MCF 10A (cell line): ENCODE results near the gene SRSF3. TPM values are rescaled to one million over a fixed set of nuclear protein-coding genes. Genes with fewer than 3 reads are reported as not detected.

Source experiments
- BruUV-seq: library from RNA; stranded (reverse); fragments of 400-500 nt; replicated peaks from 2 replicates; lab custom pipeline; 2021; lab: Mats Ljungman, UMichigan
- CTCF ChIA-PET: fragments of 300-600 bp; sonication (Branson Sonifier 250); formaldehyde crosslinking; extraction: SDS; loops from one replicate; lab custom pipeline; 2021; ENCODE audit warnings: antibody characterized with exemption, inconsistent platforms; lab: Yijun Ruan, JAX
- POLR2A ChIA-PET: fragments of 300-600, 350-650 bp; sonication (Branson Sonifier 250); formaldehyde crosslinking; extraction: SDS; loops from one replicate; lab custom pipeline; 2020; ENCODE audit warnings: antibody characterized with exemption, inconsistent platforms; lab: Yijun Ruan, JAX
- DNase-seq: peaks from one replicate; pipeline ENCODE4 v3.0.0-alpha.2; 2018; ENCODE audit not compliant: unreplicated experiment
- H3K27ac Mint-ChIP-seq: one replicate; pipeline ENCODE4 v1.8.0; 2022; ENCODE audit warnings: mild to moderate bottlenecking, low read depth, mixed read lengths; ENCODE audit not compliant: unreplicated experiment
- H3K27me3 Mint-ChIP-seq: one replicate; pipeline ENCODE4 v1.8.0; 2022; ENCODE audit warnings: mixed read lengths; ENCODE audit not compliant: insufficient read depth, unreplicated experiment
- H3K36me3 Mint-ChIP-seq: one replicate; pipeline ENCODE4 v1.8.0; 2022; ENCODE audit warnings: mild to moderate bottlenecking, moderate library complexity, mixed read lengths; ENCODE audit not compliant: insufficient read depth, unreplicated experiment
- H3K4me1 Mint-ChIP-seq: one replicate; pipeline ENCODE4 v1.8.0; 2022; ENCODE audit warnings: mixed read lengths; ENCODE audit not compliant: insufficient read depth, unreplicated experiment
- H3K4me3 Mint-ChIP-seq: one replicate; pipeline ENCODE4 v1.8.0; 2022; ENCODE audit warnings: mild to moderate bottlenecking, moderate library complexity, mixed read lengths; ENCODE audit not compliant: unreplicated experiment
- H3K9me3 Mint-ChIP-seq: one replicate; pipeline ENCODE4 v1.8.0; 2022; ENCODE audit warnings: mixed read lengths; ENCODE audit not compliant: unreplicated experiment
- intact Hi-C: fragments of 100-400 bp; cut with micrococcal nuclease; formaldehyde crosslinking; loops from 2 replicates; pipeline ENCODE4 v1.14.1; 2022
- total RNA-seq: library from RNA; stranded (reverse); gene quantifications from 2 replicates; pipeline ENCODE4 v1.2.3, GENCODE V29; 2022
- TF ChIP-seq, protein P1 (sequence below): fragments of 200-600 bp; IDR thresholded peaks from one replicate; pipeline ENCODE4 v1.8.0; 2022; ENCODE audit warnings: antibody characterized with exemption, mild to moderate bottlenecking; ENCODE audit not compliant: unreplicated experiment

The SRSF3 gene
- total RNA-seq, 1 experiment from 2014 or later: 364 TPM

DNA sequence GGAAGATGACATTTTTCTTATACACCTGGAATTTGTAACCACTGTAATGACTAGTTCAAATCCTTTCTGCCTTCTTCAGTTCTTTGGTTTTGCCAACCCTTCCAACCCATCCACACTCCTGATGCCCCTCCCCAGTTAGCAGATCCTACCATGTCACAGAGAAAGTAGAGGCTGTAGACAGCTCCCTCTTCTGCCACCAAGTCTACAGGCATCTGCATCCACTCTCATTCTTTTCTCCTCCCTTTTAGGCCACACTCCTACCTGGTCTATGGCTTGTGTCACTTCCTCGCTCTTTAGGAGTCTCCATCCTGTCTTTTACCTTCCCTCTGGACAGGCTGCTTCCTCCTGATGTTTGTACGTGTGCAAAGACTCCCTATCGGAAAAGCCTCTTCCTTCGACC is 33.3 kb upstream of the SRSF3 start:
- BruUV-seq: no TSS peak
- no peak overlapping the region for H3K27ac Mint-ChIP-seq
- intact Hi-C loops: no loop called here
- no peak for DNase-seq
- no peaks in the 10 kb centered on the region for H3K27me3 Mint-ChIP-seq
- TF ChIP-seq, protein P1, sequence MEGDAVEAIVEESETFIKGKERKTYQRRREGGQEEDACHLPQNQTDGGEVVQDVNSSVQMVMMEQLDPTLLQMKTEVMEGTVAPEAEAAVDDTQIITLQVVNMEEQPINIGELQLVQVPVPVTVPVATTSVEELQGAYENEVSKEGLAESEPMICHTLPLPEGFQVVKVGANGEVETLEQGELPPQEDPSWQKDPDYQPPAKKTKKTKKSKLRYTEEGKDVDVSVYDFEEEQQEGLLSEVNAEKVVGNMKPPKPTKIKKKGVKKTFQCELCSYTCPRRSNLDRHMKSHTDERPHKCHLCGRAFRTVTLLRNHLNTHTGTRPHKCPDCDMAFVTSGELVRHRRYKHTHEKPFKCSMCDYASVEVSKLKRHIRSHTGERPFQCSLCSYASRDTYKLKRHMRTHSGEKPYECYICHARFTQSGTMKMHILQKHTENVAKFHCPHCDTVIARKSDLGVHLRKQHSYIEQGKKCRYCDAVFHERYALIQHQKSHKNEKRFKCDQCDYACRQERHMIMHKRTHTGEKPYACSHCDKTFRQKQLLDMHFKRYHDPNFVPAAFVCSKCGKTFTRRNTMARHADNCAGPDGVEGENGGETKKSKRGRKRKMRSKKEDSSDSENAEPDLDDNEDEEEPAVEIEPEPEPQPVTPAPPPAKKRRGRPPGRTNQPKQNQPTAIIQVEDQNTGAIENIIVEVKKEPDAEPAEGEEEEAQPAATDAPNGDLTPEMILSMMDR: no peak
- ChIA-PET CTCF (interaction anchor here (0.6 to 1.0 kb wide), 2 partner anchors 16 to 55 kb away, joined by 3 read pairs; no protein-coding TSS in a partner anchor), POLR2A (interaction anchor here (1.1 kb wide), 1 partner anchor 9 kb away, joined by 3 read pairs; no protein-coding TSS in a partner anchor)
- H3K4me3 Mint-ChIP-seq: no peak overlapping the region
- H3K9me3 Mint-ChIP-seq: no peaks in the 10 kb centered on the region
- no peaks in the 10 kb centered on the region for H3K36me3 Mint-ChIP-seq
- no peaks in the 10 kb centered on the region for H3K4me1 Mint-ChIP-seq

DNA sequence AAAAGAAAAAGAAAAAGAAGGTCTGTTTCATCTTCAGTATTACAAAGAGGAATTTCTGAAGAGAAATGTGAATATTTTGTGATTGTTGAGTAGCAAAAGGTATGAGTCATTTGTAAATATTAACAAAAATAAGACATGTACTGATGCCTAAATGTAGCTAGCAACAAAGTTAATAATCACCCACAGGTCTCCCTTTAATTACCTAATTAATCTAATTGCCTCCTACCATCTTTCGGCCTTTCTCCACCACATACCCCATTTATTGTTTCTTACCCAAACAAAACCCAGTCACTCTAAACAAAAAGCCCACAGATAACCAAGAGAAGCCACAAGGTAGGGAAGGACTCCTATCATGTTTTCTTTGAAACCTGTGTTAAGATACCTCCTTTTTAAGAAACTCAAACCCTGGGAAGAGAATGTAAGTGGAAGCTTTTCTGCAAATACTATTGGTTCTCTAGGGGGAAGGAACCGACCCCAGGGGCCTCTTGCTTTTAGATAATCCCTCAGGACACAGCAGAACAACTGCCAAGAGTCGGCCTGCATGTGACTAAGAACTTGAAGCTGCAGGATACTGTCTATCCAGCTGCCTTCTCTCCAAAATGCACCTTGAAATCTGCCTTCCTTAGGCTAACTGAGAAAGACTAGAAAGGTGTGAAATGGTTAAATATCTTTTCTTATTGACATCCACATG is 30.8 kb upstream of the SRSF3 start:
- Mint-ChIP-seq H3K4me3 (no peak overlapping the region), H3K36me3 (no peaks in the 10 kb centered on the region), H3K27me3 (no peaks in the 10 kb centered on the region), H3K9me3 (no peaks in the 10 kb centered on the region), H3K4me1 (no peaks in the 10 kb centered on the region), H3K27ac (no peak overlapping the region)
- no TSS peak for BruUV-seq
- intact Hi-C loops: no loop called here
- TF ChIP-seq, protein P1: no peak
- no peak for DNase-seq
- ChIA-PET POLR2A (interaction anchor here (0.8 to 1.6 kb wide), 3 partner anchors 11 to 356 kb away, joined by 3 to 4 read pairs (median 4); no protein-coding TSS in a partner anchor), CTCF (no interaction called here)

DNA sequence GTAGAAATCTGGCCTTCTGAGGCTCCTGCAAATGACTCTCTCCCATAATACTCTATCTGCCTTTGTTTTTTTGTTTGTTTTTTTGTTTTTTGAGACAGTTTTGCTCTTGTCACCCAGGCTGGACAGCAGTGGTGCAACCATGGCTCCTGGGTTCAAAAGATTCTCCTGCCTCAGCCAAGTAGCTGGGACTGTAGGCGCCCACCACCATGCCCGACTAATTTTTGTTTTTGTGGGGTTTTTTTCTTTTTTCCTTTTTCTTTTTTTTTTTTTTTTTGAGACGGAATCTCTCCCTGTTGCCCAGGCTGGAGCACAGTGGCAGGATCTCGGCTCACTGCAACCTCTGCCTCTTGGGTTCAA is 30.3 kb upstream of the SRSF3 start:
- CTCF ChIA-PET: no interaction called here
- no peak overlapping the region for H3K27ac Mint-ChIP-seq

DNA sequence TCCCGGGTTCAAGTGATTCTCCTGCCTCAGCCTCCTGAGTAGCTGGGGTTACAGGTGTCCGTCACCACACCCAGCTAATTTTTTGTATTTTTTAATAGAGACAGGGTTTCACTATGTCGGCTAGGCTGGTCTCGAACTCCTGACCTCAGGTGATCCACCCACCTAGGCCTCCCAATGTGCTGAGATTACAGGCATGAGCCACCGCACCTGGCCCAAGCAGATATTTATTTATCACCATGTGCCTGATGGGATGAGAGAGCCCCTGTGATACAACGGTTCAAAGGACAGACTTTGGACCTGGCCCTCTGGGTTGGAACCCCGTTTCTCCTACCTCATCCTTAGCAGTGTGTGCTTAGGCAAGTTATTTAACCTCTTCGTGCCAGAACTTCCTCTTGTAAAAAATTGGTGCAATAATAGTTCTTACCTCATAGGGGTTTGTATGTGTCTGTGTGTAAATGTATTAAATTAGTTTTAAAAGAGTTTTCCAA is 27.7 kb upstream of the SRSF3 start:
- TF ChIP-seq, protein P1: no peak

More for the DNA sequence above, 30.3 kb upstream of the SRSF3 start:
- no TSS peak for BruUV-seq
- no peaks in the 10 kb centered on the region for H3K4me1 Mint-ChIP-seq
- TF ChIP-seq, protein P1: no peak
- POLR2A ChIA-PET: interaction anchor here (0.8 to 1.6 kb wide), 2 partner anchors 19 to 356 kb away, joined by 3 to 4 read pairs; no protein-coding TSS in a partner anchor
- H3K4me3 Mint-ChIP-seq: no peak overlapping the region
- intact Hi-C loops: no loop called here
- no peaks in the 10 kb centered on the region for H3K36me3 Mint-ChIP-seq
- DNase-seq: no peak
- H3K9me3 Mint-ChIP-seq: no peaks in the 10 kb centered on the region
- no peaks in the 10 kb centered on the region for H3K27me3 Mint-ChIP-seq

More for the DNA sequence above, 27.7 kb upstream of the SRSF3 start:
- DNase-seq: no peak
- H3K27ac Mint-ChIP-seq: no peak overlapping the region
- BruUV-seq: no TSS peak
- H3K4me1 Mint-ChIP-seq: no peaks in the 10 kb centered on the region
- H3K27me3 Mint-ChIP-seq: no peaks in the 10 kb centered on the region
- no peak overlapping the region for H3K4me3 Mint-ChIP-seq
- H3K36me3 Mint-ChIP-seq: no peaks in the 10 kb centered on the region
- intact Hi-C loops: no loop called here
- CTCF ChIA-PET: interaction anchor here (0.6 to 0.7 kb wide), 2 partner anchors 31 to 134 kb away, joined by 3 read pairs; no protein-coding TSS in a partner anchor
- POLR2A ChIA-PET: interaction anchor here (0.5 to 1.4 kb wide), 3 partner anchors 9 to 28 kb away, joined by 3 to 4 read pairs (median 3); partner anchors contain the start of gene SRSF3
- no peaks in the 10 kb centered on the region for H3K9me3 Mint-ChIP-seq
